Cerebellar nuclear complex (tissue), 1 donor: ENCODE data around the gene GRIA1.

Source experiments
- DNase-seq, 2 experiments: peaks; one replicate each; lab custom pipeline; 2025; lab: John Stamatoyannopoulos, UW

Gene GRIA1

GRCh38 chr5:153780876-153781705 lies 290.6 kb downstream of the GRIA1 start:
- no peak for DNase-seq

GRCh38 chr5:153782589-153783361 lies 292.3 kb downstream of the GRIA1 start:
- no peak for DNase-seq

- no peak for DNase-seq
Observed at GRCh38 chr5:153783362-153783658, 292.8 kb downstream of the GRIA1 start.

- no peak for DNase-seq
Observed at GRCh38 chr5:153784277-153784676, 293.8 kb downstream of the GRIA1 start.

GRCh38 chr5:153791339-153791738 lies 300.9 kb downstream of the GRIA1 start:
- DNase-seq: no peak

GRCh38 chr5:153792305-153792704 lies 301.8 kb downstream of the GRIA1 start:
- no peak for DNase-seq

- DNase-seq: no peak
Observed at GRCh38 chr5:153793699-153794098, 303.2 kb downstream of the GRIA1 start.

GRCh38 chr5:153794327-153794726 lies 303.9 kb downstream of the GRIA1 start:
- no peak for DNase-seq

GRCh38 chr5:153796527-153796926 lies 306.1 kb downstream of the GRIA1 start:
- DNase-seq: no peak

GRCh38 chr5:153797484-153797883 lies 307.0 kb downstream of the GRIA1 start:
- no peak for DNase-seq

GRCh38 chr5:153798830-153799229 lies 308.4 kb downstream of the GRIA1 start:
- DNase-seq: no peak

- DNase-seq: no peak
Observed at GRCh38 chr5:153799466-153799865, 309.0 kb downstream of the GRIA1 start.

GRCh38 chr5:153802050-153802821 lies 311.8 kb downstream of the GRIA1 start:
- DNase-seq: no peak

GRCh38 chr5:153807801-153808200 lies 317.3 kb downstream of the GRIA1 start:
- no peak for DNase-seq

GRCh38 chr5:153809166-153809565 lies 318.7 kb downstream of the GRIA1 start:
- no peak for DNase-seq

- DNase-seq: no peak
Observed at GRCh38 chr5:153813901-153814300, 323.4 kb downstream of the GRIA1 start.

GRCh38 chr5:153816870-153817269 lies 326.4 kb downstream of the GRIA1 start:
- DNase-seq: no peak

GRCh38 chr5:153818626-153819025 lies 328.2 kb downstream of the GRIA1 start:
- no peak for DNase-seq

- DNase-seq: no peak
Observed at GRCh38 chr5:153823036-153823435, 332.6 kb downstream of the GRIA1 start.

- DNase-seq: no peak
Observed at GRCh38 chr5:153824909-153825308, 334.4 kb downstream of the GRIA1 start.

- no peak for DNase-seq
Observed at GRCh38 chr5:153827397-153827796, 336.9 kb downstream of the GRIA1 start.

- DNase-seq: no peak
Observed at GRCh38 chr5:153829510-153830065, 339.1 kb downstream of the GRIA1 start.
